Measurements from ENCODE around the gene MAML3. TPM values are rescaled to one million over a fixed set of nuclear protein-coding genes. Genes with fewer than 3 reads are reported as not detected.

The MAML3 gene
- total and polyA plus RNA-seq, 2 donors, result 4.3 to 5.2 TPM

GRCh38 chr4:139933104-139933503 is 220.9 kb downstream of the MAML3 start:
- no peak overlapping the region for H3K4me3 ChIP-seq (ENCODE audit: low read length in 2 of 2)
- no peak for DNase-seq (ENCODE audit: low read depth in 6 of 9, low spot score in 9 of 9)
- no peak overlapping the region for H3K27ac ChIP-seq (ENCODE audit: low read depth in 1 of 2, low read length in 1 of 2)
- H3K4me1 ChIP-seq (ENCODE audit: control insufficient read depth in 2 of 2, insufficient read depth in 2 of 2, low read length in 2 of 2), result peaks cover 0 to 5% of the 10 kb centered on the region in 2 donors
- over 99% methylated on average over 6 of the region's 6 CpGs for WGBS
- no peaks in the 10 kb centered on the region for H3K9me3 ChIP-seq (ENCODE audit: control insufficient read depth in 2 of 2, insufficient read depth in 1 of 2, low read length in 1 of 2)
- no peaks in the 10 kb centered on the region for H3K27me3 ChIP-seq (ENCODE audit: control insufficient read depth in 2 of 2, insufficient read depth in 1 of 2, low read length in 1 of 2)
- no peaks in the 10 kb centered on the region for H3K36me3 ChIP-seq (ENCODE audit: control insufficient read depth in 2 of 2, insufficient read depth in 2 of 2, low read length in 1 of 2)

- peaks cover 0 to 10% of the 10 kb centered on the region in 2 donors for H3K4me1 ChIP-seq (ENCODE audit: control insufficient read depth in 2 of 2, insufficient read depth in 2 of 2, low read length in 2 of 2)
- H3K4me3 ChIP-seq (ENCODE audit: low read length in 2 of 2), result no peak overlapping the region
- no peak overlapping the region for H3K27ac ChIP-seq (ENCODE audit: low read depth in 1 of 2, low read length in 1 of 2)
- no peaks in the 10 kb centered on the region for H3K36me3 ChIP-seq (ENCODE audit: control insufficient read depth in 2 of 2, insufficient read depth in 2 of 2, low read length in 1 of 2)
- DNase-seq (ENCODE audit: low read depth in 6 of 9, low spot score in 9 of 9), result no peak
- WGBS, result 88% methylated on average over 5 of the region's 5 CpGs
- no peaks in the 10 kb centered on the region for H3K27me3 ChIP-seq (ENCODE audit: control insufficient read depth in 2 of 2, insufficient read depth in 1 of 2, low read length in 1 of 2)
- H3K9me3 ChIP-seq (ENCODE audit: control insufficient read depth in 2 of 2, insufficient read depth in 1 of 2, low read length in 1 of 2), result no peaks in the 10 kb centered on the region
Observed at GRCh38 chr4:139924782-139925181, 229.2 kb downstream of the MAML3 start.

- Histone ChIP-seq H3K4me1 (ENCODE audit: control insufficient read depth in 2 of 2, insufficient read depth in 2 of 2, low read length in 2 of 2) (peaks cover 0 to 10% of the 10 kb centered on the region in 2 donors), H3K9me3 (ENCODE audit: control insufficient read depth in 2 of 2, insufficient read depth in 1 of 2, low read length in 1 of 2) (no peaks in the 10 kb centered on the region), H3K4me3 (ENCODE audit: low read length in 2 of 2) (no peak overlapping the region), H3K36me3 (ENCODE audit: control insufficient read depth in 2 of 2, insufficient read depth in 2 of 2, low read length in 1 of 2) (no peaks in the 10 kb centered on the region), H3K27ac (ENCODE audit: low read depth in 1 of 2, low read length in 1 of 2) (no peak overlapping the region), H3K27me3 (ENCODE audit: control insufficient read depth in 2 of 2, insufficient read depth in 1 of 2, low read length in 1 of 2) (no peaks in the 10 kb centered on the region)
- 97% methylated on average over 6 of the region's 6 CpGs for WGBS
- no peak for DNase-seq (ENCODE audit: low read depth in 6 of 9, low spot score in 9 of 9)
Observed at GRCh38 chr4:139922406-139923024, 231.5 kb downstream of the MAML3 start.

GRCh38 chr4:139921429-139922184 is 232.4 kb downstream of the MAML3 start:
- no peaks in the 10 kb centered on the region for H3K9me3 ChIP-seq (ENCODE audit: control insufficient read depth in 2 of 2, insufficient read depth in 1 of 2, low read length in 1 of 2)
- no peak for DNase-seq (ENCODE audit: low read depth in 6 of 9, low spot score in 9 of 9)
- no peak overlapping the region for H3K4me3 ChIP-seq (ENCODE audit: low read length in 2 of 2)
- H3K4me1 ChIP-seq (ENCODE audit: control insufficient read depth in 2 of 2, insufficient read depth in 2 of 2, low read length in 2 of 2), result peaks cover 0 to 10% of the 10 kb centered on the region in 2 donors
- no peaks in the 10 kb centered on the region for H3K36me3 ChIP-seq (ENCODE audit: control insufficient read depth in 2 of 2, insufficient read depth in 2 of 2, low read length in 1 of 2)
- no peak overlapping the region for H3K27ac ChIP-seq (ENCODE audit: low read depth in 1 of 2, low read length in 1 of 2)
- WGBS, result 89% methylated on average over 11 of the region's 11 CpGs
- no peaks in the 10 kb centered on the region for H3K27me3 ChIP-seq (ENCODE audit: control insufficient read depth in 2 of 2, insufficient read depth in 1 of 2, low read length in 1 of 2)

- H3K4me1 ChIP-seq (ENCODE audit: control insufficient read depth in 2 of 2, insufficient read depth in 2 of 2, low read length in 2 of 2), result peaks cover 0 to 10% of the 10 kb centered on the region in 2 donors
- WGBS, result 94% methylated on average over 3 of the region's 3 CpGs
- H3K27me3 ChIP-seq (ENCODE audit: control insufficient read depth in 2 of 2, insufficient read depth in 1 of 2, low read length in 1 of 2), result no peaks in the 10 kb centered on the region
- H3K4me3 ChIP-seq (ENCODE audit: low read length in 2 of 2), result no peak overlapping the region
- no peaks in the 10 kb centered on the region for H3K36me3 ChIP-seq (ENCODE audit: control insufficient read depth in 2 of 2, insufficient read depth in 2 of 2, low read length in 1 of 2)
- H3K27ac ChIP-seq (ENCODE audit: low read depth in 1 of 2, low read length in 1 of 2), result no peak overlapping the region
- DNase-seq (ENCODE audit: low read depth in 6 of 9, low spot score in 9 of 9), result no peak
- H3K9me3 ChIP-seq (ENCODE audit: control insufficient read depth in 2 of 2, insufficient read depth in 1 of 2, low read length in 1 of 2), result no peaks in the 10 kb centered on the region
Observed at GRCh38 chr4:139920486-139921002, 233.4 kb downstream of the MAML3 start.

GRCh38 chr4:139919521-139919920 is 234.5 kb downstream of the MAML3 start:
- DNase-seq (ENCODE audit: low read depth in 6 of 9, low spot score in 9 of 9), result no peak
- WGBS, result 63% methylated on average over 3 of the region's 3 CpGs

GRCh38 chr4:139919004-139919403 is 235.0 kb downstream of the MAML3 start:
- Histone ChIP-seq H3K9me3 (ENCODE audit: control insufficient read depth in 2 of 2, insufficient read depth in 1 of 2, low read length in 1 of 2) (no peaks in the 10 kb centered on the region), H3K36me3 (ENCODE audit: control insufficient read depth in 2 of 2, insufficient read depth in 2 of 2, low read length in 1 of 2) (no peaks in the 10 kb centered on the region), H3K4me1 (ENCODE audit: control insufficient read depth in 2 of 2, insufficient read depth in 2 of 2, low read length in 2 of 2) (peaks cover 7 to 10% of the 10 kb centered on the region in 2 donors), H3K27ac (ENCODE audit: low read depth in 1 of 2, low read length in 1 of 2) (peak overlapping the region in 1 of 2 donors; percentile 50), H3K4me3 (ENCODE audit: low read length in 2 of 2) (no peak overlapping the region), H3K27me3 (ENCODE audit: control insufficient read depth in 2 of 2, insufficient read depth in 1 of 2, low read length in 1 of 2) (no peaks in the 10 kb centered on the region)
- no peak for DNase-seq (ENCODE audit: low read depth in 6 of 9, low spot score in 9 of 9)

More at GRCh38 chr4:139919521-139919920, 234.5 kb downstream of the MAML3 start:
- peak overlapping the region in 1 of 2 donors; percentile 50 for H3K27ac ChIP-seq (ENCODE audit: low read depth in 1 of 2, low read length in 1 of 2)
- no peaks in the 10 kb centered on the region for H3K36me3 ChIP-seq (ENCODE audit: control insufficient read depth in 2 of 2, insufficient read depth in 2 of 2, low read length in 1 of 2)
- H3K9me3 ChIP-seq (ENCODE audit: control insufficient read depth in 2 of 2, insufficient read depth in 1 of 2, low read length in 1 of 2), result no peaks in the 10 kb centered on the region
- peaks cover 2 to 10% of the 10 kb centered on the region in 2 donors for H3K4me1 ChIP-seq (ENCODE audit: control insufficient read depth in 2 of 2, insufficient read depth in 2 of 2, low read length in 2 of 2)
- no peak overlapping the region for H3K4me3 ChIP-seq (ENCODE audit: low read length in 2 of 2)
- no peaks in the 10 kb centered on the region for H3K27me3 ChIP-seq (ENCODE audit: control insufficient read depth in 2 of 2, insufficient read depth in 1 of 2, low read length in 1 of 2)

GRCh38 chr4:139918591-139918990 is 235.4 kb downstream of the MAML3 start:
- Histone ChIP-seq H3K27me3 (ENCODE audit: control insufficient read depth in 2 of 2, insufficient read depth in 1 of 2, low read length in 1 of 2) (no peaks in the 10 kb centered on the region), H3K4me3 (ENCODE audit: low read length in 2 of 2) (no peak overlapping the region), H3K27ac (ENCODE audit: low read depth in 1 of 2, low read length in 1 of 2) (no peak overlapping the region), H3K4me1 (ENCODE audit: control insufficient read depth in 2 of 2, insufficient read depth in 2 of 2, low read length in 2 of 2) (peaks cover 7 to 11% of the 10 kb centered on the region in 2 donors), H3K9me3 (ENCODE audit: control insufficient read depth in 2 of 2, insufficient read depth in 1 of 2, low read length in 1 of 2) (no peaks in the 10 kb centered on the region), H3K36me3 (ENCODE audit: control insufficient read depth in 2 of 2, insufficient read depth in 2 of 2, low read length in 1 of 2) (no peaks in the 10 kb centered on the region)
- DNase-seq (ENCODE audit: low read depth in 6 of 9, low spot score in 9 of 9), result no peak
- WGBS, result 89% methylated on average over 7 of the region's 7 CpGs

- DNase-seq (ENCODE audit: low read depth in 6 of 9, low spot score in 9 of 9), result no peak
- Histone ChIP-seq H3K36me3 (ENCODE audit: control insufficient read depth in 2 of 2, insufficient read depth in 2 of 2, low read length in 1 of 2) (no peaks in the 10 kb centered on the region), H3K4me1 (ENCODE audit: control insufficient read depth in 2 of 2, insufficient read depth in 2 of 2, low read length in 2 of 2) (peaks cover 7 to 13% of the 10 kb centered on the region in 2 donors), H3K4me3 (ENCODE audit: low read length in 2 of 2) (no peak overlapping the region), H3K27me3 (ENCODE audit: control insufficient read depth in 2 of 2, insufficient read depth in 1 of 2, low read length in 1 of 2) (no peaks in the 10 kb centered on the region), H3K27ac (ENCODE audit: low read depth in 1 of 2, low read length in 1 of 2) (no peak overlapping the region), H3K9me3 (ENCODE audit: control insufficient read depth in 2 of 2, insufficient read depth in 1 of 2, low read length in 1 of 2) (no peaks in the 10 kb centered on the region)
- WGBS, result 99% methylated on average over 6 of the region's 6 CpGs
Observed at GRCh38 chr4:139917896-139918295, 236.1 kb downstream of the MAML3 start.
